HCT116 (cell line): Measurements from ENCODE around the gene GPR78.

Source experiments
- EGR1 ChIP-seq: IDR thresholded peaks from 2 replicates; pipeline ENCODE4 v1.6.1; 2012; ENCODE audit warnings: low read depth
- EZH2 ChIP-seq: fragments of 200-600 bp; sonication (generic); IDR thresholded peaks from 2 replicates; pipeline ENCODE4 v1.6.1; 2017; ENCODE audit warnings: antibody characterized with exemption, mixed run types
- ZFX ChIP-seq: fragments of 450-650 bp; IDR thresholded peaks from 2 replicates; pipeline ENCODE4 v1.6.1; 2017
- TF ChIP-seq, protein P1 (sequence below), 3 experiments: fragments of 200-600 bp in 1 of 3; sonication (generic) in 1 of 3; IDR thresholded peaks in 2 of 3; conservative IDR thresholded peaks in 1 of 3; 2 replicates each; pipeline ENCODE4 v1.5.1; 2012 to 2017; ENCODE audit warnings: low read depth in 2 of 3, low read length in 2 of 3, antibody characterized with exemption in 1 of 3, borderline replicate concordance in 1 of 3, control low read depth in 1 of 3, mild to moderate bottlenecking in 1 of 3, mixed read lengths in 1 of 3, mixed run types in 1 of 3, moderate library complexity in 1 of 3; ENCODE audit not compliant: insufficient read depth in 1 of 3

DNA sequence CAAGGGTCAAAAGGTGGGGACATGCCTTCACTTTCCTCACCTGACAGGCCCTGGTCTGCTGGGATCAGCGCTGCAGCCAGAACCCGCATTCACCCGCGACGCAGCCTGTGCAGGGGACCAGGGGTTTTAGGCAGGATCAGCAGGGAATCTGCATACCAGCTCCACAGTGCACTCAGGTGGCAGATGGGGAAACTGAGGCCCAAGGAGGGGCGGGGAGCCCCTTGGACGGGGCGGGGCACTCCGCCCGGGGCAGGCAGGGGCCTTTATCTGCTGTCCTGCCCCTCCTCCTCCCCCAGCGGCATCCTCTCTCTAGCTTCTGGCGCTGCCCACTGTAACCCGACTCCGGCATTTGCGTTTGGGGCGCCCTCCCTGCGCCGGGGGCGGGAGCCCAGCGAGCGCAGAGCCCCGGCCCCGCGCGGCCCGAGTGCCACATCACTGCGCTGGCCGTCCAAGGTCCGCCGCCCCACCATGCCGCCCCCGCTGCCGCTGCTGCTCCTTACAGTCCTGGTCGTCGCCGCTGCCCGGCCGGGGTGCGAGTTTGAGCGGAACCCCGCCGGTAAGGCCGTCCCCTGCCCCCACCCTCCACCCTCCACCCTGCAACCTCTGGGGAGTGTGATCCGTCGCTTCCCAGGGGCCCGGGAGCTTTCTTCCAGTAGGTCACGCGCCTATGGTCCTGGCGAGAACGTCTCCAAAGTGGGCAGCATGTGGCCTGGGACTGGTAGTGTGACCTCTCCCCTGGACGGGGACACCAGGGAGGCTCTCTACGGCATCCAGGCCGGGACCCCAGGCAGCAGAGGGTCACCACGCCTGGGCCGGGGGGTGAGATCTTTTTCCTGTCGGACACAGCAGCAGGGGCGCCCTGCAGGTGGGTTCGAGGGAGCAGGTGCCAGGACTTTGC, 12.4 kb downstream of the GPR78 start, which contains the start of gene CPZ:
- TF ChIP-seq, protein P1, sequence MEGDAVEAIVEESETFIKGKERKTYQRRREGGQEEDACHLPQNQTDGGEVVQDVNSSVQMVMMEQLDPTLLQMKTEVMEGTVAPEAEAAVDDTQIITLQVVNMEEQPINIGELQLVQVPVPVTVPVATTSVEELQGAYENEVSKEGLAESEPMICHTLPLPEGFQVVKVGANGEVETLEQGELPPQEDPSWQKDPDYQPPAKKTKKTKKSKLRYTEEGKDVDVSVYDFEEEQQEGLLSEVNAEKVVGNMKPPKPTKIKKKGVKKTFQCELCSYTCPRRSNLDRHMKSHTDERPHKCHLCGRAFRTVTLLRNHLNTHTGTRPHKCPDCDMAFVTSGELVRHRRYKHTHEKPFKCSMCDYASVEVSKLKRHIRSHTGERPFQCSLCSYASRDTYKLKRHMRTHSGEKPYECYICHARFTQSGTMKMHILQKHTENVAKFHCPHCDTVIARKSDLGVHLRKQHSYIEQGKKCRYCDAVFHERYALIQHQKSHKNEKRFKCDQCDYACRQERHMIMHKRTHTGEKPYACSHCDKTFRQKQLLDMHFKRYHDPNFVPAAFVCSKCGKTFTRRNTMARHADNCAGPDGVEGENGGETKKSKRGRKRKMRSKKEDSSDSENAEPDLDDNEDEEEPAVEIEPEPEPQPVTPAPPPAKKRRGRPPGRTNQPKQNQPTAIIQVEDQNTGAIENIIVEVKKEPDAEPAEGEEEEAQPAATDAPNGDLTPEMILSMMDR (IDR thresholded peaks at IDR 0.05 in 2 of 3, conservative IDR thresholded peaks at IDR 0.05 in 1 of 3; ENCODE audit: borderline replicate concordance in 1 of 3, insufficient read depth in 1 of 3, low read depth in 2 of 3, low read length in 2 of 3): no peak
- TF ChIP-seq ZFX: no peak
- TF ChIP-seq EZH2: no peak
- no peak for TF ChIP-seq EGR1
